ENCODE measurements around the gene VAV2.

Gene VAV2

GRCh38 chr9:134028575-134029247 lies 36.6 kb upstream of the VAV2 start:
- TF ChIP-seq CTCF (IDR thresholded peaks at IDR 0.05), result no peak
- Mint-ChIP-seq H3K4me1 (peaks cover 29% of the 10 kb centered on the region), H3K4me3 (no peak overlapping the region), H3K27me3 (ENCODE audit: low read depth, poor library complexity) (peaks cover 6% of the 10 kb centered on the region), H3K9me3 (no peaks in the 10 kb centered on the region), H3K27ac (no peak overlapping the region), H3K36me3 (ENCODE audit: low read depth) (peaks cover 38% of the 10 kb centered on the region)
- no peak for DNase-seq

GRCh38 chr9:134028076-134028475 lies 36.0 kb upstream of the VAV2 start:
- H3K27me3 Mint-ChIP-seq (ENCODE audit: low read depth, poor library complexity), result peaks cover 6% of the 10 kb centered on the region
- H3K4me1 Mint-ChIP-seq, result peaks cover 29% of the 10 kb centered on the region
- no peaks in the 10 kb centered on the region for H3K9me3 Mint-ChIP-seq
- no peak for TF ChIP-seq CTCF (IDR thresholded peaks at IDR 0.05)
- no peak for DNase-seq
- peak overlapping the region; percentile 53 for H3K4me3 Mint-ChIP-seq
- no peak overlapping the region for H3K27ac Mint-ChIP-seq
- peaks cover 31% of the 10 kb centered on the region for H3K36me3 Mint-ChIP-seq (ENCODE audit: low read depth)

GRCh38 chr9:134027561-134027960 lies 35.4 kb upstream of the VAV2 start:
- Mint-ChIP-seq H3K4me1 (peaks cover 30% of the 10 kb centered on the region), H3K9me3 (no peaks in the 10 kb centered on the region), H3K4me3 (peak overlapping the region; percentile 82), H3K27me3 (ENCODE audit: low read depth, poor library complexity) (peaks cover 6% of the 10 kb centered on the region), H3K27ac (no peak overlapping the region), H3K36me3 (ENCODE audit: low read depth) (peaks cover 27% of the 10 kb centered on the region)
- DNase-seq, result no peak
- TF ChIP-seq CTCF (IDR thresholded peaks at IDR 0.05), result no peak

GRCh38 chr9:134026981-134027380 lies 34.9 kb upstream of the VAV2 start:
- Mint-ChIP-seq H3K27ac (no peak overlapping the region), H3K4me1 (peaks cover 35% of the 10 kb centered on the region), H3K9me3 (no peaks in the 10 kb centered on the region), H3K36me3 (ENCODE audit: low read depth) (peaks cover 27% of the 10 kb centered on the region), H3K27me3 (ENCODE audit: low read depth, poor library complexity) (peaks cover 6% of the 10 kb centered on the region), H3K4me3 (peak overlapping the region; percentile 82)
- TF ChIP-seq CTCF (IDR thresholded peaks at IDR 0.05), result no peak
- no peak for DNase-seq

- TF ChIP-seq CTCF (IDR thresholded peaks at IDR 0.05), result no peak
- no peak overlapping the region for H3K27ac Mint-ChIP-seq
- no peaks in the 10 kb centered on the region for H3K9me3 Mint-ChIP-seq
- H3K4me3 Mint-ChIP-seq, result peak overlapping the region; percentile 82
- H3K4me1 Mint-ChIP-seq, result peaks cover 36% of the 10 kb centered on the region
- peaks cover 6% of the 10 kb centered on the region for H3K27me3 Mint-ChIP-seq (ENCODE audit: low read depth, poor library complexity)
- H3K36me3 Mint-ChIP-seq (ENCODE audit: low read depth), result peaks cover 27% of the 10 kb centered on the region
- DNase-seq, result no peak
These were observed 34.5 kb upstream of the VAV2 start for GRCh38 chr9:134026581-134026980.
